ENCODE results near the gene PLEKHM3. TPM values are rescaled to one million over a fixed set of nuclear protein-coding genes. Genes with fewer than 3 reads are reported as not detected.

PLEKHM3 gene
- total RNA-seq, 4 donors from 2014 or later = 5.6 to 8.8 (median 6.8) TPM

GRCh38 chr2:207840101-207840500 is 185.2 kb downstream of the PLEKHM3 start:
- Histone ChIP-seq H3K27ac (no peak overlapping the region), H3K36me3 (no peaks in the 10 kb centered on the region), H3K4me3 (no peak overlapping the region), H3K9me3 (no peaks in the 10 kb centered on the region), H3K4me1 (peaks cover 8% of the 10 kb centered on the region in 2 donors), H3K27me3 (no peaks in the 10 kb centered on the region)
- DNase-seq = no peak
- no peak for ATAC-seq
- in situ Hi-C loops (cut with MboI; ENCODE audit: low sequenced_read_pairs in 4 of 4) (no loop called here), intact Hi-C loops (cut with DNase I; ENCODE audit: low total_unique reads) (no loop called here)
- no peak for TF ChIP-seq POLR2A (IDR thresholded peaks at IDR 0.05)
- no peak for TF ChIP-seq CTCF (IDR thresholded peaks at IDR 0.05 in 4 of 5, conservative IDR thresholded peaks at IDR 0.05 in 1 of 5)

GRCh38 chr2:207839575-207839974 is 185.8 kb downstream of the PLEKHM3 start:
- Histone ChIP-seq H3K36me3 (no peaks in the 10 kb centered on the region), H3K27ac (no peak overlapping the region), H3K27me3 (no peaks in the 10 kb centered on the region), H3K4me1 (peaks cover 8% of the 10 kb centered on the region in 2 donors), H3K9me3 (no peaks in the 10 kb centered on the region), H3K4me3 (no peak overlapping the region)
- DNase-seq (no peak), ATAC-seq (no peak)
- intact Hi-C loops (cut with DNase I; ENCODE audit: low total_unique reads) = no loop called here
- in situ Hi-C loops (cut with MboI; ENCODE audit: low sequenced_read_pairs in 4 of 4) = no loop called here
- TF ChIP-seq POLR2A (IDR thresholded peaks at IDR 0.05) (no peak), CTCF (IDR thresholded peaks at IDR 0.05 in 4 of 5, conservative IDR thresholded peaks at IDR 0.05 in 1 of 5) (no peak)

GRCh38 chr2:207839028-207839427 is 186.3 kb downstream of the PLEKHM3 start:
- no peak overlapping the region for H3K4me3 ChIP-seq
- H3K36me3 ChIP-seq = no peaks in the 10 kb centered on the region
- no peak for DNase-seq
- H3K27me3 ChIP-seq = no peaks in the 10 kb centered on the region
- no peak for ATAC-seq
- no peaks in the 10 kb centered on the region for H3K9me3 ChIP-seq
- H3K27ac ChIP-seq = no peak overlapping the region
- intact Hi-C loops (cut with DNase I; ENCODE audit: low total_unique reads) = no loop called here
- no peak for TF ChIP-seq POLR2A (IDR thresholded peaks at IDR 0.05)
- TF ChIP-seq CTCF (IDR thresholded peaks at IDR 0.05 in 4 of 5, conservative IDR thresholded peaks at IDR 0.05 in 1 of 5) = no peak
- peaks cover 8% of the 10 kb centered on the region in 2 donors for H3K4me1 ChIP-seq
- in situ Hi-C loops (cut with MboI; ENCODE audit: low sequenced_read_pairs in 4 of 4) = no loop called here

- DNase-seq = no peak
- H3K36me3 ChIP-seq = no peaks in the 10 kb centered on the region
- H3K27ac ChIP-seq = peak overlapping the region in 1 of 4 donors; percentile 39
- TF ChIP-seq CTCF (IDR thresholded peaks at IDR 0.05 in 4 of 5, conservative IDR thresholded peaks at IDR 0.05 in 1 of 5) = no peak
- no peak for TF ChIP-seq POLR2A (IDR thresholded peaks at IDR 0.05)
- peaks cover 8% of the 10 kb centered on the region in 2 donors for H3K4me1 ChIP-seq
- no peak overlapping the region for H3K4me3 ChIP-seq
- in situ Hi-C loops (cut with MboI; ENCODE audit: low sequenced_read_pairs in 4 of 4) (no loop called here), intact Hi-C loops (cut with DNase I; ENCODE audit: low total_unique reads) (no loop called here)
- no peaks in the 10 kb centered on the region for H3K9me3 ChIP-seq
- no peak for ATAC-seq
- H3K27me3 ChIP-seq = no peaks in the 10 kb centered on the region
These were observed 188.7 kb downstream of the PLEKHM3 start for GRCh38 chr2:207836521-207837133.

- TF ChIP-seq POLR2A (IDR thresholded peaks at IDR 0.05) (no peak), CTCF (IDR thresholded peaks at IDR 0.05 in 4 of 5, conservative IDR thresholded peaks at IDR 0.05 in 1 of 5) (no peak)
- no peak for DNase-seq
- H3K36me3 ChIP-seq = no peaks in the 10 kb centered on the region
- no peaks in the 10 kb centered on the region for H3K9me3 ChIP-seq
- no peak for ATAC-seq
- no peaks in the 10 kb centered on the region for H3K27me3 ChIP-seq
- no peak overlapping the region for H3K27ac ChIP-seq
- no peak overlapping the region for H3K4me3 ChIP-seq
- intact Hi-C loops (cut with DNase I; ENCODE audit: low total_unique reads) = no loop called here
- H3K4me1 ChIP-seq = peaks cover 8% of the 10 kb centered on the region in 2 donors
- in situ Hi-C loops (cut with MboI; ENCODE audit: low sequenced_read_pairs in 4 of 4) = no loop called here
These were observed 189.5 kb downstream of the PLEKHM3 start for GRCh38 chr2:207835805-207836204.

Measured in gastrocnemius medialis (tissue), 4 donors.